K562 (cell line): ENCODE measurements around the gene PPP3CA. TPM values are rescaled to one million over a fixed set of nuclear protein-coding genes. Genes with fewer than 3 reads are reported as not detected.

Experiments
- CEBPB ChIP-seq: fragments of 450-650 bp; IDR thresholded peaks from 2 replicates; pipeline ENCODE4 v1.6.1; 2016; ENCODE audit warnings: missing genetic modification characterization, missing compliant biosample characterization
- CSDE1 ChIP-seq, 2 experiments: fragments of 450-650 bp; IDR thresholded peaks; 2 replicates each; pipeline ENCODE4 v1.6.1; 2016; ENCODE audit warnings: mild to moderate bottlenecking in 1 of 2
- ETV6 ChIP-seq, 3 experiments: fragments of 150-350 bp in 1 of 3; sonication (generic) in 1 of 3; formaldehyde crosslinking in 1 of 3; IDR thresholded peaks; 2 replicates each; pipeline versions ENCODE4 v1.6.1 to v1.8.0; 2014 to 2022; ENCODE audit warnings: borderline replicate concordance in 2 of 3, low read depth in 2 of 3, antibody characterized with exemption in 1 of 3, low read length in 1 of 3, mild to moderate bottlenecking in 1 of 3, missing genetic modification reagents in 1 of 3
- HLTF ChIP-seq: fragments of 450-650 bp; IDR thresholded peaks from 2 replicates; pipeline ENCODE4 v1.6.1; 2016
- HNRNPH1 ChIP-seq: fragments of 200-400 bp; formaldehyde crosslinking; optimal IDR thresholded peaks from 2 replicates; pipeline ENCODE3; 2017; ENCODE audit warnings: low read depth, mild to moderate bottlenecking, low read length, moderate library complexity
- HNRNPL ChIP-seq: fragments of 200-400 bp; formaldehyde crosslinking; IDR thresholded peaks from 2 replicates; pipeline ENCODE4 v1.6.1; 2017; ENCODE audit warnings: low read depth, mild to moderate bottlenecking, low read length
- PTTG1 ChIP-seq: fragments of 450-650 bp; IDR thresholded peaks from 2 replicates; pipeline ENCODE4 v1.6.1; 2016; ENCODE audit warnings: low read depth, mild to moderate bottlenecking, missing genetic modification characterization, missing compliant biosample characterization
- SNRNP70 ChIP-seq: fragments of 200-400 bp; formaldehyde crosslinking; optimal IDR thresholded peaks from 2 replicates; pipeline ENCODE3; 2017; ENCODE audit warnings: low read depth, low read length
- ZBTB1 ChIP-seq: sonication (generic); formaldehyde crosslinking; IDR thresholded peaks from 2 replicates; pipeline ENCODE4 v1.8.1; 2023; ENCODE audit warnings: missing genetic modification reagents, low read depth, mild to moderate bottlenecking, borderline replicate concordance
- polyA plus RNA-seq, 8 experiments: library from polyadenylated mRNA; depleted of rRNA in 4 of 8; stranded (reverse) in 5 of 8; unstranded in 3 of 8; fragments of >200 nt; fragmentation: Nextera tagmentation in 2 of 8; fragmentation: Illumina TruSeq in 1 of 8; extraction: Ambion mirVana in 2 of 8; extraction: Trizol in 1 of 8; gene quantifications; 2 replicates each; pipeline versions ENCODE4 v1.2.1 to v1.2.3, GENCODE V29; 2011 to 2014; ENCODE audit warnings: inconsistent platforms in 1 of 8, missing spikeins in 1 of 8
- total RNA-seq, 7 experiments: library from RNA; depleted of rRNA in 6 of 7; stranded (reverse); fragments of >200 nt in 6 of 7; fragmentation: Illumina TruSeq in 2 of 7; extraction: Trizol in 2 of 7; gene quantifications; 2 replicates each; pipeline versions ENCODE4 v1.2.1 to v1.2.3, GENCODE V29; 2011 to 2021; ENCODE audit warnings: low replicate concordance in 1 of 7
- TF ChIP-seq, protein P1 (sequence below): fragments of 250-450 bp; sonication (Bioruptor Pico); IDR thresholded peaks from 2 replicates; pipeline ENCODE4 v1.5.0; 2021
- TF ChIP-seq, protein P2 (sequence below): fragments of 450-650 bp; formaldehyde crosslinking; IDR thresholded peaks from 2 replicates; pipeline ENCODE4 v1.4.0; 2020; ENCODE audit warnings: mild to moderate bottlenecking, moderate library complexity
- TF ChIP-seq, protein P3 (sequence below): fragments of 200-800 bp; sonication (Bioruptor generic); IDR thresholded peaks from 2 replicates; pipeline ENCODE4 v1.6.1; 2017; ENCODE audit warnings: missing genetic modification characterization, missing compliant biosample characterization

PPP3CA gene
- total and polyA plus RNA-seq, 9 of the 15 experiments (the other 6 are each of a cell fraction or from before 2014, with no cell fraction given) = 0.94 to 3.2 (median 1.6) TPM

DNA sequence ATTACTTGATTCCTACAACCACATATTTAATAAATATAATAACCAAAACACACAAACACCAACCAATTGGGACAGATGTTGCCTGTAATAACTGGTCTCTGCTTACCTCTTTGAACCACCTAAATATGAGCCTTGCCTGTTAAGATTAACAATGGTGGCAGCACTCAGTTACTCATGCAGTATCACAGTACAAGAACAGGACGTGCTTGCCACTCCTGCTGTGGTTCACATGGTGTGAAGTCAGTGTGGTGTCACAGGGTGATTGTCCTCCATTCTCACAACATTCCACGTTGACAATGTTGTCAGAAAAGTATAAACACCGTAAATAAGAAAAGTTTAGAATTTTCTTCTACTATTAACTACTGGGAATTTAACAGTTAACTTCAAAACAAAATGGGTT, 365.0 kb downstream of the PPP3CA start (continued):
- TF ChIP-seq PTTG1 = no peak
- TF ChIP-seq ETV6 (IDR thresholded peaks at IDR 0.05; ENCODE audit: borderline replicate concordance in 1 of 2, low read depth in 2 of 2, low read length in 1 of 2) = no peak
- TF ChIP-seq ETV6 (CRISPR knock-in tag; IDR thresholded peaks at IDR 0.05; ENCODE audit: borderline replicate concordance) = no peak
- no peak for TF ChIP-seq HNRNPL
- no peak for TF ChIP-seq CSDE1 (IDR thresholded peaks at IDR 0.05)
- TF ChIP-seq HNRNPH1 = no peak
- TF ChIP-seq, protein P1, sequence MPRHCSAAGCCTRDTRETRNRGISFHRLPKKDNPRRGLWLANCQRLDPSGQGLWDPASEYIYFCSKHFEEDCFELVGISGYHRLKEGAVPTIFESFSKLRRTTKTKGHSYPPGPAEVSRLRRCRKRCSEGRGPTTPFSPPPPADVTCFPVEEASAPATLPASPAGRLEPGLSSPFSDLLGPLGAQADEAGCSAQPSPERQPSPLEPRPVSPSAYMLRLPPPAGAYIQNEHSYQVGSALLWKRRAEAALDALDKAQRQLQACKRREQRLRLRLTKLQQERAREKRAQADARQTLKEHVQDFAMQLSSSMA (CRISPR knock-in tag) = no peak
- TF ChIP-seq HLTF = no peak
- no peak for TF ChIP-seq ZBTB1 (CRISPR knock-in tag)
- no peak for TF ChIP-seq SNRNP70
- TF ChIP-seq CEBPB (tag) = no peak
- TF ChIP-seq, protein P2, sequence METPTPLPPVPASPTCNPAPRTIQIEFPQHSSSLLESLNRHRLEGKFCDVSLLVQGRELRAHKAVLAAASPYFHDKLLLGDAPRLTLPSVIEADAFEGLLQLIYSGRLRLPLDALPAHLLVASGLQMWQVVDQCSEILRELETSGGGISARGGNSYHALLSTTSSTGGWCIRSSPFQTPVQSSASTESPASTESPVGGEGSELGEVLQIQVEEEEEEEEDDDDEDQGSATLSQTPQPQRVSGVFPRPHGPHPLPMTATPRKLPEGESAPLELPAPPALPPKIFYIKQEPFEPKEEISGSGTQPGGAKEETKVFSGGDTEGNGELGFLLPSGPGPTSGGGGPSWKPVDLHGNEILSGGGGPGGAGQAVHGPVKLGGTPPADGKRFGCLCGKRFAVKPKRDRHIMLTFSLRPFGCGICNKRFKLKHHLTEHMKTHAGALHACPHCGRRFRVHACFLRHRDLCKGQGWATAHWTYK (CRISPR knock-in tag) = no peak
- TF ChIP-seq, protein P3, sequence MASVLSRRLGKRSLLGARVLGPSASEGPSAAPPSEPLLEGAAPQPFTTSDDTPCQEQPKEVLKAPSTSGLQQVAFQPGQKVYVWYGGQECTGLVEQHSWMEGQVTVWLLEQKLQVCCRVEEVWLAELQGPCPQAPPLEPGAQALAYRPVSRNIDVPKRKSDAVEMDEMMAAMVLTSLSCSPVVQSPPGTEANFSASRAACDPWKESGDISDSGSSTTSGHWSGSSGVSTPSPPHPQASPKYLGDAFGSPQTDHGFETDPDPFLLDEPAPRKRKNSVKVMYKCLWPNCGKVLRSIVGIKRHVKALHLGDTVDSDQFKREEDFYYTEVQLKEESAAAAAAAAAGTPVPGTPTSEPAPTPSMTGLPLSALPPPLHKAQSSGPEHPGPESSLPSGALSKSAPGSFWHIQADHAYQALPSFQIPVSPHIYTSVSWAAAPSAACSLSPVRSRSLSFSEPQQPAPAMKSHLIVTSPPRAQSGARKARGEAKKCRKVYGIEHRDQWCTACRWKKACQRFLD (CRISPR knock-in tag) = no peak
